ENCODE measurements around the gene RNF130. TPM values are rescaled to one million over a fixed set of nuclear protein-coding genes. Genes with fewer than 3 reads are reported as not detected.

The RNF130 gene
- total RNA-seq, result 19.6 and 26.4 TPM in 2 replicates

GRCh38 chr5:180071531-180072255 is at the start of gene RNF130:
TSS of gene RNF130 (minus strand) at chr5:180071759. CDS start at chr5:180071702, 57 bp downstream.

GRCh38 chr5:179907556-179908324 is 163.8 kb downstream of the RNF130 start, which contains the start of gene TBC1D9B:
TSS of gene TBC1D9B (minus strand) at chr5:179907897. CDS start at chr5:179907821, 76 bp downstream.

Other genes starting within 250 kb of the RNF130 start
- 7.4 and 15.3 TPM in 2 replicates for gene MRNIP, start 212.9 kb downstream of the RNF130 start, total RNA-seq
- 41.6 and 43.2 TPM in 2 replicates for gene TBC1D9B, start 163.9 kb downstream of the RNF130 start, total RNA-seq
- gene RASGEF1C, start 137.5 kb upstream of the RNF130 start, total RNA-seq, result not detected in 2 replicates
- gene MAPK9, start 220.3 kb upstream of the RNF130 start, total RNA-seq, result 16.1 and 21.4 TPM in 2 replicates

Measured in myometrial cell (primary cell).